A549 (cell line): Measurements from ENCODE around the gene SBK3. TPM values are rescaled to one million over a fixed set of nuclear protein-coding genes. Genes with fewer than 3 reads are reported as not detected.
A peak's percentile ranks its signal among the peaks of the same experiment; 100 is the strongest.

ENCODE experiments used
- ATAC-seq, 2 experiments: fragments of 200-7000 bp in 1 of 2; fragments of >200 bp in 1 of 2; cut with Nextera tagmentation in 1 of 2; cut with Tn5 transposase in 1 of 2; 3 replicates each; pipeline versions ENCODE4 v1.8.0 to v1.9.1; 2018 to 2020; ENCODE audit warnings: mild to moderate bottlenecking in 1 of 2, moderate library complexity in 1 of 2
- CTCF ChIA-PET: fragments of 300-600 bp; sonication (Branson Sonifier 250); formaldehyde crosslinking; extraction: SDS; loops from one replicate; lab custom pipeline; 2021; ENCODE audit warnings: antibody characterized with exemption, inconsistent platforms; lab: Yijun Ruan, JAX
- POLR2A ChIA-PET: fragments of 350-600 bp; formaldehyde crosslinking; extraction: SDS; loops from one replicate; lab custom pipeline; 2021; ENCODE audit warnings: antibody characterized with exemption, inconsistent platforms; lab: Yijun Ruan, JAX
- DNase-seq, 2 experiments: peaks; one replicate each; pipeline versions ENCODE4 v3.0.0 to v3.0.0-alpha.2; 2011 to 2016; ENCODE audit warnings: low read depth in 1 of 2, low spot score in 1 of 2
- FAIRE-seq: peaks from 2 replicates; lab custom pipeline; 2011; peaks lifted over from hg19 to GRCh38; lab: Jason Lieb, UNC
- H3K27ac ChIP-seq, 2 experiments: fragments of >200 bp; sonication (Bioruptor Twin); formaldehyde crosslinking; 3 replicates each; pipeline ENCODE4 v1.5.1; 2016 to 2017
- H3K4me1 ChIP-seq: fragments of >200 bp; sonication (Bioruptor Twin); formaldehyde crosslinking; 3 replicates; pipeline ENCODE4 v1.6.1; 2016
- H3K4me2 ChIP-seq: fragments of >200 bp; sonication (Bioruptor Twin); formaldehyde crosslinking; 3 replicates; pipeline ENCODE4 v1.6.1; 2016
- H3K4me3 ChIP-seq: fragments of >200 bp; sonication (Bioruptor Twin); formaldehyde crosslinking; 3 replicates; pipeline ENCODE4 v1.5.1; 2016
- H3K9me3 ChIP-seq: fragments of >200 bp; sonication (Bioruptor Twin); formaldehyde crosslinking; 3 replicates; pipeline ENCODE4 v1.6.1; 2016
- CBX2 ChIP-seq: fragments of 200-600 bp; sonication (generic); IDR thresholded peaks from 2 replicates; pipeline ENCODE4 v1.6.1; 2016; ENCODE audit warnings: low read depth, mild to moderate bottlenecking, borderline replicate concordance
- CHD4 ChIP-seq: fragments of 200-600 bp; sonication (generic); IDR thresholded peaks from 2 replicates; pipeline ENCODE4 v1.6.1; 2016; ENCODE audit warnings: antibody characterized with exemption, mild to moderate bottlenecking, borderline replicate concordance
- EHMT2 ChIP-seq: fragments of 200-600 bp; sonication (generic); IDR thresholded peaks from 2 replicates; pipeline ENCODE4 v1.6.1; 2016; ENCODE audit warnings: antibody characterized with exemption, low read depth, mild to moderate bottlenecking, moderate library complexity
- FOSB ChIP-seq: fragments of 250-450 bp; sonication (Bioruptor Pico); IDR thresholded peaks from 2 replicates; pipeline ENCODE4 v1.5.0; 2020; ENCODE audit warnings: mild to moderate bottlenecking, moderate library complexity
- FOXS1 ChIP-seq: fragments of 250-450 bp; sonication (Bioruptor Pico); IDR thresholded peaks from 2 replicates; pipeline ENCODE4 v1.5.0; 2020; ENCODE audit warnings: mild to moderate bottlenecking, moderate library complexity
- HDAC2 ChIP-seq: fragments of 200-600 bp; sonication (generic); IDR thresholded peaks from 2 replicates; pipeline ENCODE4 v1.6.1; 2016
- HOXA7 ChIP-seq: fragments of 250-450 bp; sonication (Bioruptor Pico); IDR thresholded peaks from 2 replicates; pipeline ENCODE4 v1.5.0; 2020; ENCODE audit warnings: mild to moderate bottlenecking, moderate library complexity
- HOXB13 ChIP-seq: fragments of 250-450 bp; sonication (Bioruptor Pico); IDR thresholded peaks from 2 replicates; pipeline ENCODE4 v1.5.0; 2020; ENCODE audit warnings: low read depth, mild to moderate bottlenecking, moderate library complexity
- JUN ChIP-seq, 2 experiments: fragments of >200 bp; sonication (Bioruptor Twin); formaldehyde crosslinking; IDR thresholded peaks; 2 replicates in 1 of 2; 3 replicates in 1 of 2; pipeline ENCODE4 v1.6.1; 2016 to 2017
- JUNB ChIP-seq: fragments of >200 bp; sonication (Bioruptor Twin); formaldehyde crosslinking; IDR thresholded peaks from 2 replicates; pipeline ENCODE4 v1.6.1; 2016
- KDM5A ChIP-seq: fragments of 200-600 bp; sonication (generic); IDR thresholded peaks from 2 replicates; pipeline ENCODE4 v1.6.1; 2016; ENCODE audit warnings: antibody characterized with exemption, mild to moderate bottlenecking
- NR3C1 ChIP-seq: fragments of >200 bp; sonication (Bioruptor Twin); formaldehyde crosslinking; IDR thresholded peaks from 3 replicates; pipeline ENCODE4 v1.6.1; 2017
- POLR2A ChIP-seq: IDR thresholded peaks from 2 replicates; pipeline ENCODE4 v1.6.1; 2012; ENCODE audit warnings: mild to moderate bottlenecking, low read length
- RAD21 ChIP-seq, 2 experiments: fragments of >200 bp in 1 of 2; sonication (Bioruptor Twin) in 1 of 2; formaldehyde crosslinking in 1 of 2; IDR thresholded peaks in 1 of 2; conservative IDR thresholded peaks in 1 of 2; 2 replicates in 1 of 2; 3 replicates in 1 of 2; pipeline ENCODE4 v1.6.1; 2012 to 2018; ENCODE audit warnings: inconsistent platforms in 1 of 2
- SREBF2 ChIP-seq: fragments of 450-650 bp; IDR thresholded peaks from 2 replicates; pipeline ENCODE4 v1.6.1; 2014; ENCODE audit warnings: mild to moderate bottlenecking, moderate library complexity
- TFCP2L1 ChIP-seq: fragments of 250-450 bp; sonication (Bioruptor Pico); IDR thresholded peaks from 2 replicates; pipeline ENCODE4 v1.5.0; 2021; ENCODE audit warnings: mild to moderate bottlenecking
- TP53 ChIP-seq: fragments of 250-450 bp; sonication (Bioruptor Pico); IDR thresholded peaks from 2 replicates; pipeline ENCODE4 v1.5.0; 2021; ENCODE audit warnings: mild to moderate bottlenecking, moderate library complexity
- ZSCAN20 ChIP-seq: fragments of 250-450 bp; sonication (Bioruptor Pico); IDR thresholded peaks from 2 replicates; pipeline ENCODE4 v1.8.0; 2022; ENCODE audit warnings: mild to moderate bottlenecking, moderate library complexity
- WGBS: methylation state at CpG from one replicate; pipeline ENCODE4 v1.1.6; 2017; ENCODE audit errors: missing lambda C conversion rate; 5-methylcytosine and 5-hydroxymethylcytosine counted together
- polyA plus RNA-seq, 4 experiments: library from polyadenylated mRNA; depleted of rRNA in 3 of 4; stranded (reverse); fragments of >200 nt; fragmentation: RNase III in 1 of 4; extraction: RNeasy Plus Mini Kit Qiagen cat#74134 plus additional on column Dnase treatment in 1 of 4; gene quantifications; 2 replicates in 3 of 4; 3 replicates in 1 of 4; pipeline ENCODE4 v1.2.3, GENCODE V29; 2011 to 2017
- TF ChIP-seq, protein P1 (sequence below): IDR thresholded peaks from 2 replicates; pipeline ENCODE4 v1.6.1; 2012
- TF ChIP-seq, protein P2 (sequence below): fragments of 450-650 bp; IDR thresholded peaks from 2 replicates; pipeline ENCODE4 v1.6.1; 2014; ENCODE audit warnings: antibody characterized with exemption

Gene SBK3
- polyA plus RNA-seq, 2 of the 4 experiments (the other 2 are of a cell fraction) = 1.1 TPM

DNA sequence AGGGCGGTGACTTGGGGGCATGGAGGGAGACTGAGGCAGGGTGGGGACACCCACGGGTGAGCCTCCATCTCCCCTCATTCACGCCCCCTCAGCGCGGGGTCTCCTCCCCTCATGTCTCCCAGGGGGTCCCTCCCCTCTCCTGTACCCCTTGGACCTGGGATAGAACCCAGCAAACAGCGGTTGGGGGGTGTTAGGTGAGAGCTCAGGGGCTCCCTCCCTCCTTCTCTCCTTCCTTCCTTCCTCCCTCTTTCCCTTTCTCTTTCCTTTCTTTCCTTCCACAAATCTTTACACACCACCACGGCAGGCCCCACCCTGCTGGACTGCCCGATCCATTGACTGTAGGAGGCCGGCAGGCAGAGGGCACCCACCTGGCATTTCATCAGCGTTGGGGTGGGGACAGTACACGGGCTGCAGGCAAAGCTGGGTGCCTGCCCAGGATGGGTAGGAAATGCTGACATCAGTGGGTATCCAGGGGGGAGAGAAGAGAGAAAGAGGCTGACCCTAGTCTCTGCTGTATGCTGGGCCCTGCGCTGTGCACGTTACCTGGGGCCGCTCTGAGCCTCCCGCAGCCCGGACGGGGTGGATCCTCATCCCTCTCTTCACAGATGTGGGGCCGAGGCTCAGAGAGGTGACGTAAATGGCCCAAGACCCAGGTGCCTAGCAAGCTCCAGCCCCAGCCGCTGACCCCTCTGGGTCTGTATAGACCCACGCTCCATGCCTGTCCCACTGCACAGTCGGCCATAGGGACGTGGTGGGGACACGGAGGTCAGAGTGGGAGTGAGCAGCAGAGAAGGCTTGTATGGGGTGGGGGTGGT lies 53.6 kb downstream of the SBK3 start:
- DNase-seq = no peak
- POLR2A ChIA-PET = interaction anchor here (2.9 kb wide), 1 partner anchor 15 kb away, joined by 7 read pairs; the partner anchor contains the start of gene ZNF628
- H3K27ac ChIP-seq = 0 out of 6 replicates have a peak overlapping the region, but pooled peaks of 1 of the 2 experiments have one; percentile 4
- no peaks in the 10 kb centered on the region for H3K9me3 ChIP-seq
- FAIRE-seq = no peak
- TF ChIP-seq NR3C1 (no peak), HOXB13 (CRISPR knock-in tag) (no peak), POLR2A (no peak), TFCP2L1 (CRISPR knock-in tag) (no peak), ZSCAN20 (CRISPR knock-in tag) (no peak), CHD4 (no peak), CBX2 (no peak), JUNB (no peak), HOXA7 (CRISPR knock-in tag) (no peak), EHMT2 (no peak), KDM5A (no peak), HDAC2 (no peak), RAD21 (conservative IDR thresholded peaks at IDR 0.05 in 1 of 2, IDR thresholded peaks at IDR 0.05 in 1 of 2) (no peak), JUN (IDR thresholded peaks at IDR 0.05) (no peak), FOXS1 (CRISPR knock-in tag) (no peak), FOSB (no peak), TP53 (CRISPR knock-in tag) (no peak), SREBF2 (no peak)
- TF ChIP-seq, protein P1, sequence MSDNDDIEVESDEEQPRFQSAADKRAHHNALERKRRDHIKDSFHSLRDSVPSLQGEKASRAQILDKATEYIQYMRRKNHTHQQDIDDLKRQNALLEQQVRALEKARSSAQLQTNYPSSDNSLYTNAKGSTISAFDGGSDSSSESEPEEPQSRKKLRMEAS = no peak
- TF ChIP-seq, protein P2, sequence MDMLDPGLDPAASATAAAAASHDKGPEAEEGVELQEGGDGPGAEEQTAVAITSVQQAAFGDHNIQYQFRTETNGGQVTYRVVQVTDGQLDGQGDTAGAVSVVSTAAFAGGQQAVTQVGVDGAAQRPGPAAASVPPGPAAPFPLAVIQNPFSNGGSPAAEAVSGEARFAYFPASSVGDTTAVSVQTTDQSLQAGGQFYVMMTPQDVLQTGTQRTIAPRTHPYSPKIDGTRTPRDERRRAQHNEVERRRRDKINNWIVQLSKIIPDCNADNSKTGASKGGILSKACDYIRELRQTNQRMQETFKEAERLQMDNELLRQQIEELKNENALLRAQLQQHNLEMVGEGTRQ = no peak
- WGBS = 72% methylated on average over 24 of the region's 24 CpGs
- no peak overlapping the region for H3K4me2 ChIP-seq
- ATAC-seq = peak in 1 of 2 experiments; percentile 2; a peak in 1 of 6 replicates
- CTCF ChIA-PET = interaction anchor here (0.6 to 17.3 kb wide), 12 partner anchors 12 to 351 kb away, joined by 3 to 219 read pairs (median 6); no protein-coding TSS in a partner anchor
- no peak overlapping the region for H3K4me3 ChIP-seq
- H3K4me1 ChIP-seq = peaks cover 51% of the 10 kb centered on the region

Other genes with a start within 250 kb of the SBK3 start
- gene TMEM150B, start 220.2 kb downstream of the SBK3 start, polyA plus RNA-seq (2011; rRNA removed) = 0.39 and 0.52 TPM in 2 replicates
- 0.26 to 0.45 TPM (median 0.26 TPM) in 3 replicates for gene TMEM150B, start 220.2 kb downstream of the SBK3 start, polyA plus RNA-seq (2017; fragmentation: RNase III; extraction: RNeasy Plus Mini Kit Qiagen cat#74134 plus additional on column Dnase treatment)
- 6.6 and 9.5 TPM in 2 replicates for gene KMT5C, start 205.7 kb downstream of the SBK3 start, polyA plus RNA-seq (2011; rRNA removed)
- gene KMT5C, start 205.7 kb downstream of the SBK3 start, polyA plus RNA-seq (2017; fragmentation: RNase III; extraction: RNeasy Plus Mini Kit Qiagen cat#74134 plus additional on column Dnase treatment) = 11.8 to 17.2 TPM (median 15.2 TPM) in 3 replicates
- gene COX6B2, start 190.8 kb downstream of the SBK3 start, polyA plus RNA-seq (2011; rRNA removed) = 0.78 and 0.82 TPM in 2 replicates
- 3.1 to 6.4 TPM (median 3.9 TPM) in 3 replicates for gene COX6B2, start 190.8 kb downstream of the SBK3 start, polyA plus RNA-seq (2017; fragmentation: RNase III; extraction: RNeasy Plus Mini Kit Qiagen cat#74134 plus additional on column Dnase treatment)
- not detected in 2 replicates for gene GARIN5B, start 182.3 kb downstream of the SBK3 start, polyA plus RNA-seq (2011; rRNA removed)
- gene GARIN5B, start 182.3 kb downstream of the SBK3 start, polyA plus RNA-seq (2017; fragmentation: RNase III; extraction: RNeasy Plus Mini Kit Qiagen cat#74134 plus additional on column Dnase treatment) = 0.05 TPM in 3 replicates
- 42.1 and 52.4 TPM in 2 replicates for gene IL11, start 175.1 kb downstream of the SBK3 start, polyA plus RNA-seq (2011; rRNA removed)
- 91.7 to 115 TPM (median 100.0 TPM) in 3 replicates for gene IL11, start 175.1 kb downstream of the SBK3 start, polyA plus RNA-seq (2017; fragmentation: RNase III; extraction: RNeasy Plus Mini Kit Qiagen cat#74134 plus additional on column Dnase treatment)
- 0.58 and 1.1 TPM in 2 replicates for gene TMEM190, start 168.7 kb downstream of the SBK3 start, polyA plus RNA-seq (2011; rRNA removed)
- gene TMEM190, start 168.7 kb downstream of the SBK3 start, polyA plus RNA-seq (2017; fragmentation: RNase III; extraction: RNeasy Plus Mini Kit Qiagen cat#74134 plus additional on column Dnase treatment) = 1.2 to 1.9 TPM (median 1.7 TPM) in 3 replicates
- 0.37 and 0.70 TPM in 2 replicates for gene TMEM238, start 161.3 kb downstream of the SBK3 start, polyA plus RNA-seq (2011; rRNA removed)
- 2.5 to 3.6 TPM (median 2.7 TPM) in 3 replicates for gene TMEM238, start 161.3 kb downstream of the SBK3 start, polyA plus RNA-seq (2017; fragmentation: RNase III; extraction: RNeasy Plus Mini Kit Qiagen cat#74134 plus additional on column Dnase treatment)
- 329 and 351 TPM in 2 replicates for gene RPL28, start 159.6 kb downstream of the SBK3 start, polyA plus RNA-seq (2011; rRNA removed)
- gene RPL28, start 159.6 kb downstream of the SBK3 start, polyA plus RNA-seq (2017; fragmentation: RNase III; extraction: RNeasy Plus Mini Kit Qiagen cat#74134 plus additional on column Dnase treatment) = 2,012 to 2,083 TPM (median 2,037 TPM) in 3 replicates
- 139 and 153 TPM in 2 replicates for gene UBE2S, start 137.8 kb downstream of the SBK3 start, polyA plus RNA-seq (2011; rRNA removed)
- gene UBE2S, start 137.8 kb downstream of the SBK3 start, polyA plus RNA-seq (2017; fragmentation: RNase III; extraction: RNeasy Plus Mini Kit Qiagen cat#74134 plus additional on column Dnase treatment) = 267 to 300 TPM (median 295 TPM) in 3 replicates
- gene SHISA7, start 102.2 kb downstream of the SBK3 start, polyA plus RNA-seq (2011; rRNA removed) = 0.03 TPM in 1 of 2 replicates, not detected in the other
- 0.01 TPM in 1 of 3 replicates, not detected in the others for gene SHISA7, start 102.2 kb downstream of the SBK3 start, polyA plus RNA-seq (2017; fragmentation: RNase III; extraction: RNeasy Plus Mini Kit Qiagen cat#74134 plus additional on column Dnase treatment)
- 45.3 and 51.5 TPM in 2 replicates for gene ISOC2, start 83.9 kb downstream of the SBK3 start, polyA plus RNA-seq (2011; rRNA removed)
- gene ISOC2, start 83.9 kb downstream of the SBK3 start, polyA plus RNA-seq (2017; fragmentation: RNase III; extraction: RNeasy Plus Mini Kit Qiagen cat#74134 plus additional on column Dnase treatment) = 52.7 to 57.8 TPM (median 54.1 TPM) in 3 replicates
- gene C19orf85, start 80.8 kb downstream of the SBK3 start, polyA plus RNA-seq (2011; rRNA removed) = not detected in 2 replicates
- not detected in 3 replicates for gene C19orf85, start 80.8 kb downstream of the SBK3 start, polyA plus RNA-seq (2017; fragmentation: RNase III; extraction: RNeasy Plus Mini Kit Qiagen cat#74134 plus additional on column Dnase treatment)
- gene ZNF628, start 68.9 kb downstream of the SBK3 start, polyA plus RNA-seq (2011; rRNA removed) = 0.32 and 0.48 TPM in 2 replicates
- 4.7 to 5.9 TPM (median 5.7 TPM) in 3 replicates for gene ZNF628, start 68.9 kb downstream of the SBK3 start, polyA plus RNA-seq (2017; fragmentation: RNase III; extraction: RNeasy Plus Mini Kit Qiagen cat#74134 plus additional on column Dnase treatment)
- 16.8 and 21.0 TPM in 2 replicates for gene NAT14, start 60.4 kb downstream of the SBK3 start, polyA plus RNA-seq (2011; rRNA removed)
- gene NAT14, start 60.4 kb downstream of the SBK3 start, polyA plus RNA-seq (2017; fragmentation: RNase III; extraction: RNeasy Plus Mini Kit Qiagen cat#74134 plus additional on column Dnase treatment) = 46.5 to 57.4 TPM (median 50.3 TPM) in 3 replicates
- gene SSC5D, start 57.1 kb downstream of the SBK3 start, polyA plus RNA-seq (2011; rRNA removed) = 0.19 and 0.22 TPM in 2 replicates
- 0.96 to 2.0 TPM (median 1.5 TPM) in 3 replicates for gene SSC5D, start 57.1 kb downstream of the SBK3 start, polyA plus RNA-seq (2017; fragmentation: RNase III; extraction: RNeasy Plus Mini Kit Qiagen cat#74134 plus additional on column Dnase treatment)
- 0.65 and 0.89 TPM in 2 replicates for gene SBK2, start 8.4 kb downstream of the SBK3 start, polyA plus RNA-seq (2011; rRNA removed)
- gene SBK2, start 8.4 kb downstream of the SBK3 start, polyA plus RNA-seq (2017; fragmentation: RNase III; extraction: RNeasy Plus Mini Kit Qiagen cat#74134 plus additional on column Dnase treatment) = 1.1 to 1.6 TPM (median 1.2 TPM) in 3 replicates
- 4.2 and 6.5 TPM in 2 replicates for gene ZNF579, start 35.3 kb upstream of the SBK3 start, polyA plus RNA-seq (2011; rRNA removed)
- gene ZNF579, start 35.3 kb upstream of the SBK3 start, polyA plus RNA-seq (2017; fragmentation: RNase III; extraction: RNeasy Plus Mini Kit Qiagen cat#74134 plus additional on column Dnase treatment) = 16.2 to 17.0 TPM (median 16.2 TPM) in 3 replicates
- 10.3 and 10.4 TPM in 2 replicates for gene FIZ1, start 54.0 kb upstream of the SBK3 start, polyA plus RNA-seq (2011; rRNA removed)
- gene FIZ1, start 54.0 kb upstream of the SBK3 start, polyA plus RNA-seq (2017; fragmentation: RNase III; extraction: RNeasy Plus Mini Kit Qiagen cat#74134 plus additional on column Dnase treatment) = 15.7 to 18.0 TPM (median 16.9 TPM) in 3 replicates
- gene ZNF524, start 54.7 kb upstream of the SBK3 start, polyA plus RNA-seq (2011; rRNA removed) = 5.0 and 6.4 TPM in 2 replicates
- gene ZNF524, start 54.7 kb upstream of the SBK3 start, polyA plus RNA-seq (2017; fragmentation: RNase III; extraction: RNeasy Plus Mini Kit Qiagen cat#74134 plus additional on column Dnase treatment) = 9.3 to 9.7 TPM (median 9.7 TPM) in 3 replicates
- 2.1 and 2.2 TPM in 2 replicates for gene ZNF865, start 60.1 kb upstream of the SBK3 start, polyA plus RNA-seq (2011; rRNA removed)
- 7.1 to 7.9 TPM (median 7.8 TPM) in 3 replicates for gene ZNF865, start 60.1 kb upstream of the SBK3 start, polyA plus RNA-seq (2017; fragmentation: RNase III; extraction: RNeasy Plus Mini Kit Qiagen cat#74134 plus additional on column Dnase treatment)
- gene ZNF784, start 79.0 kb upstream of the SBK3 start, polyA plus RNA-seq (2011; rRNA removed) = 3.5 and 4.1 TPM in 2 replicates
- gene ZNF784, start 79.0 kb upstream of the SBK3 start, polyA plus RNA-seq (2017; fragmentation: RNase III; extraction: RNeasy Plus Mini Kit Qiagen cat#74134 plus additional on column Dnase treatment) = 6.0 to 7.1 TPM (median 6.6 TPM) in 3 replicates
- gene ZNF580, start 95.5 kb upstream of the SBK3 start, polyA plus RNA-seq (2011; rRNA removed) = 9.2 and 15.2 TPM in 2 replicates
- 40.5 to 57.0 TPM (median 52.8 TPM) in 3 replicates for gene ZNF580, start 95.5 kb upstream of the SBK3 start, polyA plus RNA-seq (2017; fragmentation: RNase III; extraction: RNeasy Plus Mini Kit Qiagen cat#74134 plus additional on column Dnase treatment)
- gene ZNF581, start 98.1 kb upstream of the SBK3 start, polyA plus RNA-seq (2011; rRNA removed) = 13.9 and 17.1 TPM in 2 replicates
- gene ZNF581, start 98.1 kb upstream of the SBK3 start, polyA plus RNA-seq (2017; fragmentation: RNase III; extraction: RNeasy Plus Mini Kit Qiagen cat#74134 plus additional on column Dnase treatment) = 24.3 to 25.6 TPM (median 24.9 TPM) in 3 replicates
- 5.2 and 5.5 TPM in 2 replicates for gene CCDC106, start 102.7 kb upstream of the SBK3 start, polyA plus RNA-seq (2011; rRNA removed)
- gene CCDC106, start 102.7 kb upstream of the SBK3 start, polyA plus RNA-seq (2017; fragmentation: RNase III; extraction: RNeasy Plus Mini Kit Qiagen cat#74134 plus additional on column Dnase treatment) = 15.7 to 17.6 TPM (median 17.4 TPM) in 3 replicates
- gene U2AF2, start 109.5 kb upstream of the SBK3 start, polyA plus RNA-seq (2011; rRNA removed) = 147 and 157 TPM in 2 replicates
- gene U2AF2, start 109.5 kb upstream of the SBK3 start, polyA plus RNA-seq (2017; fragmentation: RNase III; extraction: RNeasy Plus Mini Kit Qiagen cat#74134 plus additional on column Dnase treatment) = 280 to 302 TPM (median 293 TPM) in 3 replicates
- 28.0 and 43.7 TPM in 2 replicates for gene EPN1, start 129.7 kb upstream of the SBK3 start, polyA plus RNA-seq (2011; rRNA removed)
- 129 to 139 TPM (median 139 TPM) in 3 replicates for gene EPN1, start 129.7 kb upstream of the SBK3 start, polyA plus RNA-seq (2017; fragmentation: RNase III; extraction: RNeasy Plus Mini Kit Qiagen cat#74134 plus additional on column Dnase treatment)
- not detected in 2 replicates for gene NLRP9, start 192.9 kb upstream of the SBK3 start, polyA plus RNA-seq (2011; rRNA removed)
- gene NLRP9, start 192.9 kb upstream of the SBK3 start, polyA plus RNA-seq (2017; fragmentation: RNase III; extraction: RNeasy Plus Mini Kit Qiagen cat#74134 plus additional on column Dnase treatment) = not detected in 3 replicates
- 0.06 and 0.24 TPM in 2 replicates for gene RFPL4A, start 213.6 kb upstream of the SBK3 start, polyA plus RNA-seq (2011; rRNA removed)
- gene RFPL4A, start 213.6 kb upstream of the SBK3 start, polyA plus RNA-seq (2017; fragmentation: RNase III; extraction: RNeasy Plus Mini Kit Qiagen cat#74134 plus additional on column Dnase treatment) = not detected in 3 replicates
- not detected in 2 replicates for gene RFPL4AL1, start 223.6 kb upstream of the SBK3 start, polyA plus RNA-seq (2011; rRNA removed)
- gene RFPL4AL1, start 223.6 kb upstream of the SBK3 start, polyA plus RNA-seq (2017; fragmentation: RNase III; extraction: RNeasy Plus Mini Kit Qiagen cat#74134 plus additional on column Dnase treatment) = not detected in 3 replicates